ENCODE data around the gene SUPT6H. TPM values are rescaled to one million over a fixed set of nuclear protein-coding genes. Genes with fewer than 3 reads are reported as not detected.

The SUPT6H gene
- total and polyA plus RNA-seq, 2 of the 8 experiments (the other 6 are each of a cell fraction or from before 2014, with no cell fraction given) = 32.0 to 59.9 TPM

DNA sequence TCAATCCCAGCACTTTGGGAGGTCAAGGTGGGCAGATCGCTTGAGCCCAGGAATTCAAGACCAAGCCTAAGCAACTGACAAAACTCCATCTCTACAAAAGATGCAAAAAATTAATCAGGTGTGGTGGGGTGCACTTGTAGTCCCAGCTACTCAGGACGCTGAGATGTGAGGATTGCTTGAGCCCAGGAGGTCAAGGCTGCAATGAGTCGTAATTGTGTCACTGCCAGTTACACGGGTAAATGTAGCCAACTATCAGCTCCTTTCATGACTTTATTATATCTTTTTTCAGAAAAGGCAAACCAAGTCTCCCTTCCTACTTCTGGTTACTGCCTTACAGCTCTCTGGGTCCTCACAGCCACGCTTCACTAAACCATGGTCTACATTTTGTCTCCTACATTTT, 4.2 kb upstream of the SUPT6H start:
- Histone ChIP-seq H3K27ac (ENCODE audit: low read depth, low read length) (no peak overlapping the region), H4K8ac (ENCODE audit: extremely low read depth, insufficient read depth, low read length) (no peak overlapping the region), H3K4me1 (replicated peaks in 1 of 4; ENCODE audit: control insufficient read depth in 3 of 4, insufficient read depth in 4 of 4, low read length in 3 of 4) (0 out of 7 replicates have a peak, but pooled peaks cover 0 to 2% (median 0%) of the 10 kb centered on the region in 4 experiments), H2AK5ac (ENCODE audit: low read depth, low read length) (no peak overlapping the region), H3K27me3 (replicated peaks in 1 of 4; ENCODE audit: control insufficient read depth in 3 of 4, extremely low read depth in 1 of 4, insufficient read depth in 3 of 4, low read length in 3 of 4) (no peaks in the 10 kb centered on the region), H3K36me3 (ENCODE audit: control insufficient read depth in 2 of 4, insufficient read depth in 4 of 4, low read length in 3 of 4) (peaks cover 0 to 25% (median 9%) of the 10 kb centered on the region in 4 experiments; a peak in 5 of 8 replicates), H4K91ac (replicated peaks; ENCODE audit: insufficient read length, low read length) (no peak overlapping the region), H3K79me1 (ENCODE audit: low read depth, low read length) (peaks cover 5% of the 10 kb centered on the region), H2BK20ac (ENCODE audit: low read length) (no peak overlapping the region), H2BK12ac (ENCODE audit: low read depth, low read length) (no peak overlapping the region), H2AFZ (ENCODE audit: low read length) (no peak overlapping the region), H3K79me2 (ENCODE audit: control insufficient read depth in 1 of 2, insufficient read depth in 2 of 2, low read length in 2 of 2) (peaks cover 13 to 39% of the 10 kb centered on the region in 2 experiments; a peak in 3 of 4 replicates), H3K9me3 (ENCODE audit: insufficient read depth in 2 of 2, low read depth in 1 of 2, low read length in 1 of 2) (peaks cover 0 to 17% of the 10 kb centered on the region in 2 experiments; a peak in 3 of 4 replicates), H4K5ac (ENCODE audit: insufficient read length, low read depth, low read length) (no peak overlapping the region), H3K4me3 (ENCODE audit: extremely low read depth in 1 of 4, insufficient read depth in 2 of 4, low read depth in 3 of 4, low read length in 4 of 4) (no peak overlapping the region), H3K9ac (replicated peaks in 1 of 4; ENCODE audit: extremely low read depth in 1 of 4, low read depth in 3 of 4, low read length in 3 of 4) (no peak overlapping the region), H3K23me2 (ENCODE audit: low read depth, low read length) (peaks cover 3% of the 10 kb centered on the region; the same call in 1 of the 2 replicates), H2BK5ac (ENCODE audit: low read depth, low read length) (no peak overlapping the region), H3K14ac (ENCODE audit: insufficient read length) (no peak overlapping the region), H2BK15ac (ENCODE audit: low read length) (no peak overlapping the region), H4K20me1 (replicated peaks in 1 of 2; ENCODE audit: control insufficient read depth in 1 of 2, insufficient read depth in 2 of 2, low read length in 2 of 2) (peaks cover 0 to 5% of the 10 kb centered on the region in 2 experiments), H2BK120ac (replicated peaks; ENCODE audit: low read depth, low read length) (no peak overlapping the region), H3K23ac (ENCODE audit: insufficient read length) (no peak overlapping the region), H3K56ac (replicated peaks; ENCODE audit: insufficient read length, low read depth, low read length) (no peak overlapping the region), H3K4ac (replicated peaks; ENCODE audit: insufficient read length, low read depth, low read length) (no peak overlapping the region), H3K4me2 (ENCODE audit: insufficient read depth in 1 of 2, low read depth in 2 of 2, low read length in 2 of 2) (no peak overlapping the region), H3K18ac (ENCODE audit: extremely low read depth, low read length) (no peak overlapping the region)
- DNase-seq (ENCODE audit: low read depth in 1 of 2, low spot score in 2 of 2) (no peak), FAIRE-seq (no peak)
- CTCF ChIA-PET (ENCODE audit: partially characterized antibody) = interaction anchor here (0.6 to 1.5 kb wide), 4 partner anchors 9 to 15 kb away, joined by 3 to 5 read pairs (median 3); no protein-coding TSS in a partner anchor
- POLR2A ChIA-PET (ENCODE audit: partially characterized antibody) = interaction anchor here (0.7 to 1.3 kb wide), 2 partner anchors 16 to 34 kb away, joined by 3 read pairs; no protein-coding TSS in a partner anchor
- WGBS, 2 experiments (ENCODE audit: extremely low coverage in 1 of 2, insufficient coverage in 1 of 2, insufficient read length in 1 of 2, insufficient replicate concordance in 2 of 2, low coverage in 1 of 2, low lambda C conversion rate in 2 of 2, missing lambda C conversion rate in 1 of 2) = 96% methylated on average over 5 of the region's 5 CpGs; no CpG with 5 or more reads in 1 of the 2 experiments
- TF ChIP-seq BACH1 (IDR thresholded peaks at IDR 0.05; ENCODE audit: low read length) = no peak
- TF ChIP-seq SUZ12 (IDR thresholded peaks at IDR 0.05; ENCODE audit: low read length) = no peak
- TF ChIP-seq TEAD4 (IDR thresholded peaks at IDR 0.05; ENCODE audit: low read depth, low read length) = no peak
- no peak for TF ChIP-seq TBP (IDR thresholded peaks at IDR 0.05; ENCODE audit: low read depth, low read length)
- TF ChIP-seq MAFK (IDR thresholded peaks at IDR 0.05; ENCODE audit: low read depth, low read length) = no peak
- TF ChIP-seq FOSL1 (IDR thresholded peaks at IDR 0.05; ENCODE audit: insufficient read depth, low read depth, low read length) = no peak
- no peak for TF ChIP-seq ASH2L (IDR thresholded peaks at IDR 0.05; ENCODE audit: low read length)
- no peak for TF ChIP-seq NRF1 (IDR thresholded peaks at IDR 0.05; ENCODE audit: low read depth, low read length)
- TF ChIP-seq HDAC2 (IDR thresholded peaks at IDR 0.05; ENCODE audit: borderline replicate concordance in 1 of 2, low read depth in 2 of 2, low read length in 2 of 2) = no peak

Measured in H1 (cell line).